H1 (cell line): Measurements from ENCODE around the gene CREB1. TPM values are rescaled to one million over a fixed set of nuclear protein-coding genes. Genes with fewer than 3 reads are reported as not detected.

ENCODE experiments used
- BRCA1 ChIP-seq: IDR thresholded peaks from 2 replicates; pipeline ENCODE4 v1.6.1; 2012; ENCODE audit warnings: low read depth, low read length, improper control_type of control experiment
- CREB1 ChIP-seq: IDR thresholded peaks from 2 replicates; pipeline ENCODE4 v1.6.1; 2012; ENCODE audit warnings: inconsistent platforms
- E2F6 ChIP-seq: IDR thresholded peaks from 2 replicates; pipeline ENCODE4 v1.6.1; 2012; ENCODE audit warnings: inconsistent platforms
- EP300 ChIP-seq, 2 experiments: IDR thresholded peaks; 1 replicate in 1 of 2; 2 replicates in 1 of 2; pipeline ENCODE4 v1.6.1; 2011 to 2012; ENCODE audit warnings: low read depth in 2 of 2, low read length in 2 of 2, mild to moderate bottlenecking in 2 of 2, borderline replicate concordance in 1 of 2, inconsistent platforms in 1 of 2, moderate library complexity in 1 of 2
- FOSL1 ChIP-seq: IDR thresholded peaks from 2 replicates; pipeline ENCODE4 v1.6.1; 2011; ENCODE audit warnings: mild to moderate bottlenecking, low read depth, low read length, moderate library complexity; ENCODE audit not compliant: insufficient read depth
- RBBP5 ChIP-seq: IDR thresholded peaks from 2 replicates; pipeline ENCODE4 v1.7.1; 2012; ENCODE audit warnings: low read depth, mild to moderate bottlenecking, inconsistent platforms, low read length, moderate library complexity, borderline replicate concordance
- TAF1 ChIP-seq: IDR thresholded peaks from 2 replicates; pipeline ENCODE4 v1.6.1; 2011; ENCODE audit warnings: mild to moderate bottlenecking, low read depth, low read length
- USF2 ChIP-seq: IDR thresholded peaks from 2 replicates; pipeline ENCODE4 v1.6.1; 2011; ENCODE audit warnings: low read length, improper control_type of control experiment
- polyA plus RNA-seq, 7 experiments: library from polyadenylated mRNA; depleted of rRNA in 3 of 7; stranded (reverse) in 5 of 7; unstranded in 2 of 7; fragments of >200 nt in 5 of 7; fragments of 200-250 nt in 2 of 7; gene quantifications; 1 replicate in 5 of 7; 2 replicates in 1 of 7; 4 replicates in 1 of 7; pipeline versions ENCODE4 v1.2.1 to v1.2.3, GENCODE V29; 2011 to 2013; ENCODE audit warnings: missing spikeins in 2 of 7, mixed read lengths in 2 of 7
- total RNA-seq: library from RNA; stranded (reverse); fragmentation: NEBNext Ultra II Directional; extraction: Animal tissue kit (Norgen Biotek cat#: 25700); gene quantifications from 2 replicates; pipeline ENCODE4 v1.2.1, GENCODE V29; 2021

Gene CREB1
- total and polyA plus RNA-seq, 2 of the 8 experiments (the other 6 are each of a cell fraction or from before 2014, with no cell fraction given): 46.3 to 99.0 TPM

- TF ChIP-seq USF2 (no peak), BRCA1 (no peak), CREB1 (no peak), EP300 (IDR thresholded peaks at IDR 0.05; ENCODE audit: borderline replicate concordance in 1 of 2, low read depth in 2 of 2, low read length in 2 of 2) (no peak), RBBP5 (no peak), E2F6 (no peak), FOSL1 (no peak), TAF1 (no peak)
Measured at GRCh38 chr2:207513551-207514257, 16.1 kb upstream of the CREB1 start (continued).
